ENCODE measurements around the gene NRXN3.

NRXN3 gene

DNA sequence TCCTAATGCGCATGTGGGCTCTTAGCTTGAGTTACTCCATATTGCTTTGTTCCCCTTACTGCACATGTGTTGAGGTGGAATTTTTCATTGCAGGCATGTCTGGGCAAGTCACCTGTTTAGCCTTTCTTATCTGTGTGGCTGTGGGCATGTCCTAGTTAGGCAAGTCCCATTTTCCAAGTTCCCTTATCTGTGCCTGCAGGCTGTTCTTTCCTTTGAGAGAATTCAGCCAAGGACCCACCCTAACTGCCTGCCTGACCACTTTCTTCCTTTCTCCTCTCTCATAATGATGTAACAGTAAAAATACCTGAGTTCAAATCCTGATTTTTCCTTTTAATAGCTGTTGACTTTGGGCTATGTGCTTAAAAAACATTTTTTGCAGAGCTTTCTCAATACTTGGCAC, 870.6 kb downstream of the NRXN3 start:
- no peak overlapping the region for H3K9ac ChIP-seq (ENCODE audit: low read length)

DNA sequence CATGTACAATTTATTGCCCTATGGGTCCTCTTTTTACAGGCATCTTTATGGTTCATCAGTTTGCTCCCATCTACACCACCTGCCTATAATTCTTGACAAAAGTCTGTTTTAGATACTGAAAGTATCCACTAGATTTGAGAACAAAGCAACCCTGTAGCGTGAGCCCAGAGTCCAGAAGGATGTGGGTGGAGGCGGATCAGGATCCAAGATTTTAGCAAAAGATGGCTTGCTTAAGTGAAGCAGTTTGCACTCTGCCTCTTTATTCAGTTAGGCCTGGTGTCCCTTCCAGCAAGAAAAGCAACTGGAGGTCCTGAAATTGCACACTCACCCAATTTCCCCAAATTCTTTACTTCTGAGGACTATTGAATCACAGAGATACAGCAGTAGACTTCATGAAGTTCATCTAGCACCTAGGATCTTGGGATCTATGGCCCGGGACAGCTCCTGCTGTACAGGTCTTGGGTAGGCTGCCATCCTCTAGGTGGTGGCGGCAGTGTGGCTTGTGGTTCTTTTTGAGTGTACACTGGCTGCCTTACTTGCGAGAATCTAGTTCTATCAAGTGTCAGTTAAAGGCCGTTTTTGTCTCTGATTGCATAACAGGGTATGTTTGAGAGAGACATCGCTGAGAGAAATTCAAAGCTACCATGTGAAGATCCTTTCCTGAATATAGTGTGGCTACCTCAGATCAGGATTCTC, 873.2 kb downstream of the NRXN3 start:
- no peaks in the 10 kb centered on the region for H3K27me3 ChIP-seq (ENCODE audit: low read length)
- H3K9me3 ChIP-seq (ENCODE audit: insufficient read depth, low read length): no peaks in the 10 kb centered on the region
- H3K4me3 ChIP-seq (ENCODE audit: insufficient read depth, low read length, poor library complexity, severe bottlenecking): no peak overlapping the region
- no peak overlapping the region for H3K9ac ChIP-seq (ENCODE audit: low read length)
- H3K79me2 ChIP-seq (ENCODE audit: insufficient read depth, low read length): no peaks in the 10 kb centered on the region
- no peak for TF ChIP-seq EZH2phosphoT487 (conservative IDR thresholded peaks at IDR 0.05; ENCODE audit: low read length)
- TF ChIP-seq, protein P1, sequence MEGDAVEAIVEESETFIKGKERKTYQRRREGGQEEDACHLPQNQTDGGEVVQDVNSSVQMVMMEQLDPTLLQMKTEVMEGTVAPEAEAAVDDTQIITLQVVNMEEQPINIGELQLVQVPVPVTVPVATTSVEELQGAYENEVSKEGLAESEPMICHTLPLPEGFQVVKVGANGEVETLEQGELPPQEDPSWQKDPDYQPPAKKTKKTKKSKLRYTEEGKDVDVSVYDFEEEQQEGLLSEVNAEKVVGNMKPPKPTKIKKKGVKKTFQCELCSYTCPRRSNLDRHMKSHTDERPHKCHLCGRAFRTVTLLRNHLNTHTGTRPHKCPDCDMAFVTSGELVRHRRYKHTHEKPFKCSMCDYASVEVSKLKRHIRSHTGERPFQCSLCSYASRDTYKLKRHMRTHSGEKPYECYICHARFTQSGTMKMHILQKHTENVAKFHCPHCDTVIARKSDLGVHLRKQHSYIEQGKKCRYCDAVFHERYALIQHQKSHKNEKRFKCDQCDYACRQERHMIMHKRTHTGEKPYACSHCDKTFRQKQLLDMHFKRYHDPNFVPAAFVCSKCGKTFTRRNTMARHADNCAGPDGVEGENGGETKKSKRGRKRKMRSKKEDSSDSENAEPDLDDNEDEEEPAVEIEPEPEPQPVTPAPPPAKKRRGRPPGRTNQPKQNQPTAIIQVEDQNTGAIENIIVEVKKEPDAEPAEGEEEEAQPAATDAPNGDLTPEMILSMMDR (IDR thresholded peaks at IDR 0.05; ENCODE audit: insufficient read depth, low read length, poor library complexity, severe bottlenecking): no peak
- no peaks in the 10 kb centered on the region for H3K36me3 ChIP-seq (ENCODE audit: low read length)
- H2AFZ ChIP-seq (ENCODE audit: low read depth, low read length, severe bottlenecking): no peak overlapping the region
- H4K20me1 ChIP-seq (ENCODE audit: low read depth, low read length): no peaks in the 10 kb centered on the region
- no peak overlapping the region for H3K4me2 ChIP-seq (ENCODE audit: low read depth, low read length, poor library complexity, severe bottlenecking)
- no peaks in the 10 kb centered on the region for H3K9me2 ChIP-seq (replicated peaks; ENCODE audit: insufficient read depth, low read length)
- H3K27ac ChIP-seq (ENCODE audit: low read depth, low read length): no peak overlapping the region
- no peaks in the 10 kb centered on the region for H3F3A ChIP-seq (ENCODE audit: insufficient read depth)

More for the DNA sequence above, 870.6 kb downstream of the NRXN3 start:
- Histone ChIP-seq H3K4me2 (ENCODE audit: low read depth, low read length, poor library complexity, severe bottlenecking) (no peak overlapping the region), H3K9me3 (ENCODE audit: insufficient read depth, low read length) (no peaks in the 10 kb centered on the region), H3K36me3 (ENCODE audit: low read length) (no peaks in the 10 kb centered on the region), H3F3A (ENCODE audit: insufficient read depth) (no peaks in the 10 kb centered on the region), H3K27ac (ENCODE audit: low read depth, low read length) (no peak overlapping the region), H3K79me2 (ENCODE audit: insufficient read depth, low read length) (no peaks in the 10 kb centered on the region), H3K9me2 (replicated peaks; ENCODE audit: insufficient read depth, low read length) (no peaks in the 10 kb centered on the region), H3K27me3 (ENCODE audit: low read length) (no peaks in the 10 kb centered on the region), H4K20me1 (ENCODE audit: low read depth, low read length) (no peaks in the 10 kb centered on the region), H3K4me3 (ENCODE audit: insufficient read depth, low read length, poor library complexity, severe bottlenecking) (no peak overlapping the region), H2AFZ (ENCODE audit: low read depth, low read length, severe bottlenecking) (no peak overlapping the region)
- TF ChIP-seq, protein P1 (IDR thresholded peaks at IDR 0.05; ENCODE audit: insufficient read depth, low read length, poor library complexity, severe bottlenecking): no peak
- TF ChIP-seq EZH2phosphoT487 (conservative IDR thresholded peaks at IDR 0.05; ENCODE audit: low read length): no peak

DNA sequence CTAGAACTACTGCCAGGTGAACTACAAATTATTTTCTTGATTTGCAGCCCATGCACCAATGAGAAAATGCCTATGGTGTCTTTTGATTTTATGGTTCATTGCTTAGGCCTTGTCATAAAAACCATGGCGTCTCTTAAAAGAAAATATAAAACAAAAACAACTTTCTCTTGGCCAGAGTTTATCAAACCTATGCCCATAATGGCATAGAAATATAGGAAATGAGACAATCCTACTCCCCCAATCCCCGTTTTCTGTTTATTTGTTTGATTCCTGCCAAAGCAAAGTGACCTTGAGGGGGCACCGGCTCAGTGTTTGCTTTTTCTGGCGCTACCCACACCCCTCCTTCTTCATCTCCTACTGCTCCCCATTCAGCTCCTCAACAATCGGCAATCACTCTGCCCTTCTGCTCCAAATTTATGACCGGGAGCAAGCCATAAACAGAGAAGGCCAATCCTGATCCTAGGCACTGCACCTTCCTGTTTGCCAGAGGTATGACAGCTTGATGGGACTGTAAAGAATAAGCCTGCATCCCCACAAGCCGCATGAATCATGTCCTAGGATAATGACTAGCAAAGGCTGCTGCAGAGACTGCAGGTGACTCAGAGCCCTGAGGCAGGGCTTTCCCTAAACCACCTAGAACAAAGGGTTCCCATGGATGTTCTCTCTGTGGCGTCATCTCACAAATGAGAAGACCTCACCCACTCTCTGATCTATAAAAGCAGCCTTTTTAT, 874.9 kb downstream of the NRXN3 start:
- no peaks in the 10 kb centered on the region for H4K20me1 ChIP-seq (ENCODE audit: low read depth, low read length)
- no peaks in the 10 kb centered on the region for H3K79me2 ChIP-seq (ENCODE audit: insufficient read depth, low read length)
- H3F3A ChIP-seq (ENCODE audit: insufficient read depth): no peaks in the 10 kb centered on the region
- H2AFZ ChIP-seq (ENCODE audit: low read depth, low read length, severe bottlenecking): no peak overlapping the region
- H3K9me3 ChIP-seq (ENCODE audit: insufficient read depth, low read length): no peaks in the 10 kb centered on the region
- H3K9ac ChIP-seq (ENCODE audit: low read length): no peak overlapping the region
- TF ChIP-seq, protein P1 (IDR thresholded peaks at IDR 0.05; ENCODE audit: insufficient read depth, low read length, poor library complexity, severe bottlenecking): no peak
- TF ChIP-seq EZH2phosphoT487 (conservative IDR thresholded peaks at IDR 0.05; ENCODE audit: low read length): no peak
- H3K9me2 ChIP-seq (replicated peaks; ENCODE audit: insufficient read depth, low read length): no peaks in the 10 kb centered on the region
- no peaks in the 10 kb centered on the region for H3K27me3 ChIP-seq (ENCODE audit: low read length)
- no peaks in the 10 kb centered on the region for H3K36me3 ChIP-seq (ENCODE audit: low read length)
- H3K4me2 ChIP-seq (ENCODE audit: low read depth, low read length, poor library complexity, severe bottlenecking): no peak overlapping the region
- H3K27ac ChIP-seq (ENCODE audit: low read depth, low read length): no peak overlapping the region
- H3K4me3 ChIP-seq (ENCODE audit: insufficient read depth, low read length, poor library complexity, severe bottlenecking): no peak overlapping the region
